GM21737 (cell line): ENCODE results near the gene FBL.
"Not testable (repeated sequence)": the region's sequence is repeated elsewhere in the genome, so short reads cannot be mapped to it uniquely, and the experiment has no call there.

Source experiments
- ATAC-seq: cut with Tn5 transposase; IDR thresholded peaks from one replicate; pipeline ENCODE4 v1.9.1; 2021; ENCODE audit warnings: mild to moderate bottlenecking, moderate library complexity; ENCODE audit not compliant: unreplicated experiment

The FBL gene

DNA sequence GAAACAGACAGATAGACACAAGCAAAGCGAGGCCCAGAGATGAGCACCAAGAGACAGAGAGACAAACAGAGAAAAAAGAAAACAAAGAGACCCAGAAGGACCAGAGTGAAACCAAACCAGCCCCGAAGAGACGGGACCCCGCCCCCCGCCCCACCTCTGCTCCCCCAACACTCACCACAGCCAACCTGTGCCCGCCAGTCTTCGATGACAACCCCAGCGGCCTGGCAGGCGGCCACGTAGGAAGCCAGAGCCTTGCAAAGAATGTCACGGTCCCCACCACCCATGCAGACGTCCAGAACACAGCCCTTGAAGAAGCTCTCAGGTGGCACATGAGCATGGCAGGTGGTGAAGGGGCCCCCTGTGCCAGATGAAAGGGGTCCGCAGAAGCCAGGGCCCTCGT lies 31.3 kb upstream of the FBL start:
- ATAC-seq = not testable (repeated sequence)

DNA sequence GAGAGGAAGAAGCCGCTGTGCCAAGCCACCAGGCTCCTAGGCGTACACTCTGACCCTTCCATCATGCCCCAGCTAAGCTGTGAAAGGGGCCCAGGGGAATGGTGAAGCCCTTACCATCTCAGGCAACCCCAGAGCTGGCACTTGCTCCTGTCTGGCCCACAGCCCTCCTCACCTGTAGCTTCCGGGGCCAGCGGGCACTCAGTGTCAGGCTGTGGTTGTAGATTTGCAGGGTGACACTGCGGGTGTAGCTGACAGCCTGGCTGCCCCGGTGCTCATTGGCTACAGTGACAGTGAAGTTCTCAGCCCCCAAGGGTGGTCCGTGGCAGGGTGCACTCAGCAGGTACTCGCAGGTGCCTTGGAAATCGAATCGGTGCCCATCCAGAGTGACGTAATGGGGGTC lies 30.3 kb upstream of the FBL start:
- not testable (repeated sequence) for ATAC-seq

DNA sequence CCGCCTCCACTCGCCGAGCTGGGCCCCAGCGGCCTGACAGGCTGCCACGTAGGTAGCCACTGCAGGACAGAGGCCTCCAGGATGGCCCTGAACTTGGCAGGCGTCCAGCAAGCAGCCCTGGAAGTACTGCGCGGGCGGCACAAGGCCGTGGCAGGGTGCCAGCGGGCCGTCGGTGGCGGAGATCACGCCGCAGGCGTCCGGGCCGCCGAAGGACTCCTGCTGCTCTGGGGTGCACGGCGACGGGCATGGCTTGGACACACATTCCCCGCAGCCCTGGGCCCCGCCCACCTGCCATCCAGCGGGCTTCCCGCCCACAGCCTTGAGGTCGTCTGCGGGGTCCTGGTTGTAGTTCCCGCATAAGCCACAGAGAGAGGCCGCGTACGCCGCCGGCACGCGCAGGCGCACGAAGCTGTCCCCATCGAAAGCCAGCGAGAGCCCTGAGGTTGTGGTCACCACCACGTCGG lies 29.3 kb upstream of the FBL start:
- not testable (repeated sequence) for ATAC-seq

DNA sequence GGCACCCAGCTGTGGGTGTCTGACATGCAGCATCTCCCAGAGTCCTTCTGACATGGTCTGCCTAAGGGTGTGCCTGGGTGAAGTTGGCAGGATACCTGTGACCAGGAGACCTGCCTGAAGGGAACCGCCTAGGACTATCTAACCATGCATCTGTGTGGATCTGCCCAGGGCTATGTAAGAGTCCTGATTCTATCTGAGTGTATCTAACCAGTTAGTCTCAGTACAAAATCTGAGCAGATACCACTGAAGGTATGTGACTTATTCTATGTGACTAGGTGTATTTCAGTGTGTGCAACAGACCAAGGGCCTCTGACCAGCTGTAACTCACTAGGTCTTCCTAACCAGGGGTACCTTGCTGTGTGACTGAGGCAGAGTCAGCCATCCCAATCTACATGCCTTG lies 28.2 kb upstream of the FBL start:
- ATAC-seq = no peak

DNA sequence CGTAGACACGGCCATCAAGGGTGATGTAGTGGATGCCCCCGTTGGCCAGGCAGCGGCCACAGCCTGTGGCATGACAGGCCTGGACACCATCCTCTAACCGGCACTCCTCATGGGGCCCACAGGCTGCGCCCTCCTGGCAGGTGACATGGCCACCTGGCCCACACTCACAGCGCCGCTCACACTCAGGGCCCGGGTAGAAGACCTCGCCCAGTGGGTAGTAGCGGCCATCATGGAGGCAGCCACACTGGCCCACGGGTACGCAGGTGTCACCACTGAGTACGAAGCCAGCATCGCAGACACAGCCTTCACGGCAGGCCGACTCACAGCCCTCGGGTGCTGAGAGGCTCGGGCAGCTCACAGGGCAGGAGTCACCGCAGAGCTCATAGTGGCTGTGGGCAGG lies 27.2 kb upstream of the FBL start:
- no peak for ATAC-seq

DNA sequence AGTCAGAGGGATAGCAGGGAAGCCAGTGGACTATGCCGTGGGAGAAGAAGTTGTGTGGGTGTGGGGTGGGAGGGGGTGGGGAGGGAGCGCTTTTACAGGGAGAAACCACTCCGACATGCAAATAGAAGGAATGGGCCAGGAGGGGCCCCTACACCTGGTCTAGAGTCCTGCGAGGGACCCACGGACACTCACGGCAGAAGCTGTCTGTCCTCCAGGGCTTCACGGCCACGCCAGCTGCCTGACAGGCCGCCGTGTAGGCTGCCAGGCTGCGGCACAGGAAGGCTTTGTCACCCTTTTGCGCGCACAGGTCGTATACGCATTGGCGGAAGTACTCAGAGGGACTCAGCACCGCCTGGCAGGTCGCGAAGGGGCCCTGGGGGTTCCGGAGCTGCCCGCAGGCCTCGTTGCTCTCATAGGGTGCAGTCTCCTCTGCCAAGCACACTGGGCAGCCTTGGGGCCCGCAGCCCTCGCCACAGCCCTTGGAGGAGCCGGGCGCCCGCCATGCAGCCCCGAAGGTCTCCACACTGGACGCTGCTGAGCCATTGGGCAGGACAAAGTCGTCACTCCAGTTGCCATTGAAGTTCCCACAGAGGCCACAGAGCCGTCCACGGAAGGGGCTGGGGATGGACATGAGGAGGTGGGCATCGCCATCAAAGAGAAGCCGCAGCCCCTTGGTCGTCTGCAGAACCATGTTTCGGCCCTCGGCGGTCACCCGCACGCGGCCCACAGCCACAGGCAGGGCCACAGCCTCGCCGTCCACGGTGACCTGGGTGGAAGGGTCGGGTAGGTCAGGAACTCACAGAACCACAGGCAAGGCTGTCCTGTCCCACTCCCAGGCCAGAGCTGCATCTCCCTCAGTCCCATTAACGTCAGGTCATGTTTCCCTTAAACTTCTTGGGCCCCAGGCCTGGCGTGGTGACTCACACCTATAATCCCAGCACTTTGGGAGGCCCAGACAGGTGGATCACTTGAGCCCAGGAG lies 26.0 kb upstream of the FBL start:
- ATAC-seq = no peak

DNA sequence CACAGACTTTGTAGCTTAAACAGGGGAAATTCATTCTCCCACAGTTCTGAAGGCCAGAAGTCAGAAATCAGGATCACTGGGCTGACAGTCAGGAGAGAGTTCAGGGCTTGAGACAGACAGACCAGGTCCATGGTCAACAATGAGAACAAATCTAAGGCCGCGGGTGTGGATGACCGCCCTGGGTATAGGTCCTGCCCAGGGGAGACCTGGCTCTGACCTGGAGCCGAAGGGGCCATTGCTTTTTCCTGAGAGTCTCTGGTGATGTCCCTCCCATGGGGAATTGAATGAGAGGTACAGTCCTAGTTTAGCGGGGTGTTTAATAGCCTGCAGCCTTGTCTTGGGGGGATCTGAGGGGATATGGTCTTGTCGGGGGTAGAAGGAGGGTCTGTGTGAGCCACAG lies 25.2 kb upstream of the FBL start:
- ATAC-seq = no peak

DNA sequence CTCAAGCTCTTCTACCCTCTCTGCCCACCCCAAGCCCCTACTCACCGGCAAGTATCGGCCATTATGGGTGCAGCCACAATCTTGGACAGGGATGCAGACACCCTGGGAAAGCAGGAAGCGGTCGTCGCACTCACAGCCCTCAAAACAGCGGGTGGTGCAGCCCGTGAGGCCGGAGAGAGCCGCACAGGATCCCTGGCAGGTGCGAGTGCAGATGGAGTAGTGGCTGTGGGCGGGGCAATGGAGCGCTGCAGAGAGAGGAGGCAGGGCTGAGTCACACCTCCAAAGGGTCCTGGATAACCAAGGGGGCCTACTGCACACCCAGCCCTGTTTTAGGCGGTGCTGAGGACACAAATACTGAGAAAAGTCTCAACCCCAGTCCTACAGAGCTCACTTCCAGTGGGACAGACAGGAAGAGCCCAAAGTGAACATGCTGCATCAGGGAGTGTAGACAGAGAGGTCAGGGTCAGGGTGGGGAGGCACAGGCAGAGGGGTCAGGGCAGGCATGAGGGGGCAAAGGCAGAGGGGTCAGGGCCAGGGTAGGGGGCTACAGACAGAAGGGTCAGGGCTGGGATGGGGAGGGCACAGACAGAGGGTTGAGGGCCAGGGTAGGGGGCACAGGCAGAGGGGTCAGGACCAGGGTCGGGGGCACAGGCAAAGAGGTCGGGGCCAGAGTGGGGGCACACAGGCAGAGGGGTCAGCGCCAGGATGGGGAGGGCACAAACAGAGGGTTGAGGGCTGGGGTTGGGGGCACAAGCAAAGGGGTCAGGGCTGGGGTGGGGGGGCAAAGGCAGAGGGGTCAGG lies 24.2 kb upstream of the FBL start:
- no peak for ATAC-seq

DNA sequence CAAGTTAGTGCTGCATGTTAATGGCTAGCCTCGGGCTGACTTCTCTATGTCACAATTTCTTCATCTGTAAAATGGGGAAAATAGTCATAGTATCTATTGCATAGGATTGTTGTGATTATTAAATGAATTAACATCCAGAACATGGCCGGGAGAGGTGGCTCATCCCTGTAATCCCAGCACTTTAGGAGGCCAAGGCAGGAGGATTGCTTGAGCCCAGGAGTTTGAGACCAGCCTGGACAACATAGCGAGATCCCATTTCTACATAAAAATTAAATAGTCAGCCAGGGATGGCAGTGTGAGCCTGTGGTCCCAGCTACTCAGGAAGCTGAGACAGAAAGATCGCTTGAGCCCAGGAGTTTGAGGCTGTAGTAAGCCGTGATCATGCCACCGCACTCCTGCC lies 21.8 kb upstream of the FBL start:
- ATAC-seq = no peak

DNA sequence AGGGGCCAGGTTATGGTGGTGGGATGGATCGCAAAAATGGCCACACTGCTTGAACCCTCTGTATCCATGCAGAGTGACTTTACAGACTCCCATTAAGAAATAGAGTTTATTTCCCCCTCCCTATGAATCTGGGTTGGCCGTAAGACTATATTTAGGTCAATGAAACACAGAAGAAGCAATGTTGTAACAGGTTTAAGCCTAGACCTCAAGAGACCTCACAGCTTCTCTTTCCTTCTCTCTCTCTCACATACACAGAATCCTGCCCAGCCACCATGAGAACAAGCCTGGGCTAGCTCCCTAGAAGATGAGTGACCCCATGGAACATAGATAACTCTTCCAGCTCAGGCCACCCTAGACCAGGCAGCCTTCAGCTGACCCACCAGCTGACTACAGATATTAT lies 21.0 kb upstream of the FBL start:
- no peak for ATAC-seq

DNA sequence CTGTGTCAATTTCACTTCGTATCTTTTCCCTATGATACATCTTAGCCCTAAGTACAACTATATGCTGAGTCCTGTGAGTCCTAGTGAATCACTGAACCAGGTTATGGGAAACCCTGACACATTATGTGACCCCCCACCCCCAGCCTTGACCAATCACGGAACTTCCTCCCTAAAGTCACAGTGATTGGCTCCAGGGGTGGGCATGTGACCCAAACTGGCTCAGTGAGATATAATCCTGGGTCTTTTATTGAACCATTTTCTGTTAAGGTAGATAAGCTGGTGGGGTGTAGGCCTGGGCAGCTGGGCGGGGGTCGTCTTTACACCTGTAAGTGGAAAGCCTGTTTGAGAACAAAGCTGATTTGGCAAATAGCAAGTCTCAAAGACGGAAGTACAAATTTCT lies 19.8 kb upstream of the FBL start:
- no peak for ATAC-seq

DNA sequence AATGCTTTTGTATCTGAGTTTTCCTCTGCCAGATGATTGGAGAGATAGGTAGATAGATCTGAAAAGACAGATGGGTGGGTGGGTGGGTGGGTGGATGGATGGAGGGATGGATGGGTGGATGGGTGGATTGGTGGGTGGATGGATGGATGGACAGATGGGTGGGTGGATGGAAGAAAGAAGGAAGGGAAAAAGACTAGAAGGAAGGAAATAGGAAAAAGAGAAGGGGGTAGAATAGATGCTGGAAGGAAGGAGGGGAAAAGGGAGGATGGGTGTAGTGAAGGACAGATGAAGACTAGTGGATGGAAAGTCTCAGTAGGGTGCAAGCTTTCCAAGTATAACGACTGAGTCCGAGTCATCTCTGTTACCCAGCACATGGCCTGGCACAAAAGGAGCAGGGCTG lies 19.0 kb upstream of the FBL start:
- ATAC-seq = no peak

DNA sequence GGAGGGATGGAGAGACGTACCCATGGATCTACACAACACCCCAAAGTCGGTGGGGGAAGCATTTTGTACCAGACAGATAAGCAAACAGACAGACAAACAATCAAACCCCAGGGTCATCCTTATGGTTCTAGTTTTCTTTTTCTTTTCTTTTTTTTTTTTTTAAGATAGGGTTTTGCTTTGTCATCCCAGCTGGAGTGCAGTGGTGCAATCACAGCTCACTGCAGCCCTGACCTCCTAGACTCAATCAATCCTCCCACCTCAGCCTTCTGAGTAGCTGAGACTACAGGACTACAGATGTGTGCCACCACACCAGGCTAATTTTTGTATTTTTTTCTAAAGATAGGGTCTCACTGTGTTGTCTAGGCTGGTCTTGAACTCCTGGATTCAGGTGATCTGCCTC lies 17.9 kb upstream of the FBL start:
- no peak for ATAC-seq

DNA sequence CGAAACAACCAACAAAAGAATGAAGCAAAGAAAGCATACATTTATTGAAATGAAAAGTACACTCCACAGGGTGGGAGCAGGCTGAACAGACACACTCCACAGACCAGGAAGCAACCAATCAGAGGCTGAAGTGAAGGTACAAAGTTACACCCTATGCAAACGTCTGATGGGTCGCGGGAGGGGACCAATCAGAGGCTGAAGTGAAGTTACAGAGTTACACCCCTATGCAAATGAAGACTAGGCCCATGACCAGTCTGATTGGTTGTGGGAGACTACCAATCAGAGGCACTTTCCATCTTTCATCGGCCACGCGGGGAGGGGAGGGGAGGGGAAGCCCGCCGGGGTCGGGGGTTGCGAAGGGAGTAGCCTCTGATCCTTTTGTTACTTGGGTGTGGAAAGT lies 12.4 kb upstream of the FBL start:
- ATAC-seq = no peak

DNA sequence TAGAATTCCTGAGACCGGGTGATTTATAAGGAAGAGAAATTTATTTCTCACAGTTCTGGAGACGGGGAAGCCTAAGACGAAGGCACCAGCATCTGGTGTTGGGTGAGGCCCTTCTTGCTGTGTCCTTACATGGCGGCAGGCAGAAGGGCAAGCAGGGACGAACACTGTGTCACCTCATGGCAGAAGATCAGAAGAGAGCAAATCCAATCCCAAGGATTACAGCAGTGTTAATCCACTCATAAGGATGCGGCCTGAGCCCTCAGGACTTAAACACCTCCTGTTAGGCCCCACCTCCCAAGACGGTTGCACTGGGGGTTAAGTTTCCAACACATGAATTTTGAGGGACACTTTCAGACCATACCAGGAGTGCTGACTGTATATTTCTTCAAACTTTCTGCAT lies 6.7 kb upstream of the FBL start:
- ATAC-seq = no peak

DNA sequence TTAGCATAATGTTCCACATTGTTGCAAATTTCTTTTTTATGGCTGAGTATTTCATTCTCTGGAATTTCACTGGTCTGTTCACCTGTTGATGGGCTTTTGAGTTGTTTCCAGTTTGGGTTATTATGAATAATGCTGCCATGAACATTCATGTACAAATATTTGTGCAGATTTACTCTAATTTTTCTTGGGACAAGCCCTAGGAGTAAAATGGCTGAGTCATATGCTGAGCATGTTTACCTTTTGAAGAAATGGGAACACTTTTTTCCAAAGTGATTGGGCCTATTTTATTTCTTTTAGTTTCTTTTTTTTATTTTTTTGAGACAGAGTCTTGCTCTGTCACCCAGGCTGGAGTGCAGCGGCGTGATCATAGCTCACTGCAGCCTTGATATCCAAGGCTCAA lies 4.7 kb upstream of the FBL start:
- ATAC-seq = no peak

DNA sequence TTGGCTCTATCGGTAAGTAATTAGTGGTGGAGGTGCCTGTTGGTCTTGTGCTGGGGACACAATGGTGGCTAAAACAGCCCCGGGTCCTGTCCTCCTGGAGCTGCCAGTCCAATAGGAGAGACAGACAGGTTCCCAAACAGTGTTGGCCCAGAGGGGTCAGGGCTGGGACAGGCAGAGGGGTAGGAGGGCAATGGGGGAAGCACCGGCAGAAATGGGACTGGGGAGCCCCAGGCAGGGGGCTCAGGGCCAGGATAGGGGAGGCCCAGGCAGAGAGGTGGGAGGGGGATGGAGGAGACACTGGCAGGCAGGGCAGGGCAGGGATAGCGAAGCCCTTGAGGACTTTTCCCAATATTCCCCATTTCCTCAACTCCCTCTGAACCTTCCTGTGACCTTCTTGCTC lies 2.2 kb upstream of the FBL start:
- no peak for ATAC-seq

DNA sequence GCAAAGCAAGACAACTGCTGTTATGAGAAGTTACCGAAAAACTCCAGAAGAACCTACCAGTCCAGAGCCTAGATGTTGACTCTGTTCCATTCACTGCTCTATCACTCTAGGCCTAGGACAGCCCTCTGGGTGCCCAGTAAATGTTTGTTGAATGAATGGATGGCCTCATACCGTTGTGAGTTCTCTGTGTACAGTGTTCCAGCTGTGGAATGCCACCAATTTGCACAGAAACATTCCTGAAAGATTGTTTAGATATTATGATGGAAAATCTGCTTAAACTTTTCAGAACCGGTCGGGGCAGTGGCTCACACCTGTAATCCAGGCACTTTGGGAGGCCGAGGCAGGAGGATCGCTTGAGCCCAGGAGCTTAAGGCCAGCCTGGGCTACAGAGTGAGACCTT lies 1.3 kb upstream of the FBL start:
- ATAC-seq = no peak

DNA sequence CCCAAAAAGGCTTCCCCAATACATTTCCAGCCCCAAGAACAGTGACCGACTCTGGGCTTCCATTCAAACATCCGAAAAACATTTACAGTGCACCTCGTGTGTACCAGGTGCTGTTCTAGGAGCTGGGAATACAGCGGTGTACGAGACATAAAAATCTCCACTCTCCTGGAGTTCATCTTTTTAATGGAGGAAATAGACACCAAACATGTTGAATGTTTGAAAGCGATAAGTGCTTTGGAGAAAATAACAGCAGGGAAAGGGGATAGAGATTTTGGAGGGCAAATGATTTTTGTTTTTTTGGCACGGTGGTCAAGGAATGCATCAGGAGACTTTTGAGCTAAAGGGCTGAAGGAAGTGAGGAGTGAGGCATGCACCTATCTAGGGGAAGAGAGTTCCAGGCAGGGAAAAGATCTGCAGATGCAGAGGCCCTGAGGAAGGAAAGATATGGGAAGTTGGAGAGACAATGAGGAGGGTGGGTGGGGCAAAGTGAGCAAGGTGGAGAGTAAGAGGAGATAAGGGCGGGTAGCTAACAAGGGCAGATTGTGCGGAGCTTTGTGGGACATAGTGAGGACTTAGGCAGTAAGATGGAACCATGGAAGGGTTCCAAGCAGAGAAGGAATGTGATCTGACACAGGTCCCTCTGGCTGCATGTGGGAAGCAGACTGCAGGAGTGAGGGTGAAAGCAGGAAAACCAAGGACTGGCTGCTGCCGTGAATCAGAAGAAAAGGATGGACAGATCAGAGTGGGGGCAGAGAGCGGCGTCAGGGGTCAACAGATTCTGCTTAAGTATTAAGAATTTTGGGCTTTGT lies 703 bp upstream of the FBL start:
- no peak for ATAC-seq

DNA sequence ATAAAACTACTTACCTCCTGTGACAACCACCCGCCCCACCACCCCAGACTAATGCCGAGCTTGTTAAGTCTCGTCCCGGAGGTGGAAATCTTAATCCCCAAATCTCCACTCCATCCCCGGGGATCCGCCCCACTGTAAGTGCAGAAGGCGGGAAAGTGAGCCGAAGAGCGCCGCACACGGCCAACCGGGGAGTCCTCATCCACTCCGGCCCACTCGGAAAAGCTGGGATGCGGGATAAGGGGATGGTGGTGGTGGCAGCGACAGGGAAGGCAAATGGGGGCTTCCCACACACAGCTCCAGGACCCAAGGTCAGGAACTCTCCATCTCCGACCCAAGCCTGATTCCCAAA lies 621 bp downstream of the FBL start:
- no peak for ATAC-seq

DNA sequence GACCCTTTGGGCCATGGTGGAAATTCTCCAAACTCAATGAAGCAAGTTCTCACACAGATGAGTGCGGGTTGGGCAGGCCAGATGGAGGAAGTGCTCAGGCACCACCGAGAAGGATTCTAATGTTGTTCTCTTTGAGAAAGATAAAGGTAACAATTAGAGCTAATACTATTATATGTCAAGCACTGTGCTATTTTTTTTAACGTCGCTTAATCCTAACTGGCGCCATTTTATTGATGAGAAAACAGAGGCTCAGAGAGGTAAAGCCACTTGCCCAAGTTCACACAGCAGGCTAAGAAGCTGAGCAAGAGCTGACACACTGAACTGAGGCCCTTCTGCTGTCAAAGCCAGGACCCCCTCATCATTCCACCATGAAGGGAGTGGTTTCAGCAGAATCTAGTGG lies 1.0 kb downstream of the FBL start:
- ATAC-seq = no peak
